GM23338 (cell line): ENCODE results near the gene IDI2. TPM values are rescaled to one million over a fixed set of nuclear protein-coding genes. Genes with fewer than 3 reads are reported as not detected.
A peak's percentile ranks its signal among the peaks of the same experiment; 100 is the strongest.

ENCODE experiments used
- ATAC-seq: fragments of 200-7000 bp; cut with Tn5 transposase; 3 replicates; pipeline ENCODE4 v1.9.1; 2020
- DNase-seq: peaks from one replicate; pipeline ENCODE4 v3.0.0-alpha.2; 2015; ENCODE audit warnings: low spot score
- H2AFZ ChIP-seq: fragments of 200-600 bp; sonication (generic); 2 replicates; pipeline ENCODE4 v1.8.0; 2016; ENCODE audit warnings: antibody characterized with exemption, mild to moderate bottlenecking, moderate library complexity
- H3F3A ChIP-seq: fragments of 200-600 bp; sonication (generic); replicated peaks from 2 replicates; pipeline ENCODE4 v1.8.0; 2017; ENCODE audit warnings: antibody characterized with exemption, mixed run types, low read depth
- H3K27ac ChIP-seq: fragments of 200-600 bp; sonication (generic); 2 replicates; pipeline ENCODE4 v1.6.1; 2016; ENCODE audit warnings: low read depth
- H3K27me3 ChIP-seq: fragments of 200-600 bp; sonication (generic); 2 replicates; pipeline ENCODE4 v1.8.0; 2016; ENCODE audit warnings: mild to moderate bottlenecking, mixed run types, moderate library complexity; ENCODE audit not compliant: insufficient read depth
- H3K36me3 ChIP-seq: fragments of 200-600 bp; sonication (generic); 2 replicates; pipeline ENCODE4 v1.8.0; 2016; ENCODE audit warnings: mild to moderate bottlenecking; ENCODE audit not compliant: insufficient read depth
- H3K4me1 ChIP-seq: fragments of 200-600 bp; sonication (generic); 2 replicates; pipeline ENCODE4 v1.8.0; 2016; ENCODE audit warnings: mild to moderate bottlenecking, moderate library complexity; ENCODE audit not compliant: insufficient read depth
- H3K4me2 ChIP-seq: fragments of 200-600 bp; sonication (generic); 2 replicates; pipeline ENCODE4 v1.7.1; 2017; ENCODE audit warnings: mixed run types
- H3K4me3 ChIP-seq: fragments of 200-600 bp; sonication (generic); 2 replicates; pipeline ENCODE4 v1.6.1; 2016; ENCODE audit warnings: mixed run types
- H3K79me2 ChIP-seq: fragments of 200-600 bp; sonication (generic); replicated peaks from 2 replicates; pipeline ENCODE4 v1.8.0; 2017; ENCODE audit warnings: mild to moderate bottlenecking; ENCODE audit not compliant: insufficient read depth
- H3K9me2 ChIP-seq: fragments of 200-600 bp; sonication (generic); 2 replicates; pipeline ENCODE4 v1.8.0; 2017; ENCODE audit not compliant: insufficient read depth
- H4K20me1 ChIP-seq: fragments of 200-600 bp; sonication (generic); replicated peaks from 2 replicates; pipeline ENCODE4 v1.8.0; 2017; ENCODE audit warnings: mild to moderate bottlenecking; ENCODE audit not compliant: insufficient read depth
- H3K27ac Mint-ChIP-seq: 2 replicates; pipeline ENCODE4 v1.8.0; 2020; ENCODE audit warnings: inconsistent platforms, mild to moderate bottlenecking, moderate library complexity, mixed read lengths
- H3K27me3 Mint-ChIP-seq: 3 replicates; pipeline ENCODE4 v1.8.0; 2022; ENCODE audit warnings: low read depth, mild to moderate bottlenecking, moderate library complexity, mixed read lengths, inconsistent platforms; ENCODE audit not compliant: insufficient read depth, poor library complexity
- H3K36me3 Mint-ChIP-seq: 3 replicates; pipeline ENCODE4 v1.8.0; 2021; ENCODE audit warnings: low read depth, mild to moderate bottlenecking, inconsistent platforms, moderate library complexity, mixed read lengths
- H3K4me1 Mint-ChIP-seq: 3 replicates; pipeline ENCODE4 v1.8.0; 2020; ENCODE audit warnings: mild to moderate bottlenecking, inconsistent platforms, mixed read lengths
- H3K4me3 Mint-ChIP-seq: 3 replicates; pipeline ENCODE4 v1.8.0; 2021; ENCODE audit warnings: moderate library complexity, mild to moderate bottlenecking, inconsistent platforms, mixed read lengths
- H3K9me3 Mint-ChIP-seq: 3 replicates; pipeline ENCODE4 v1.8.0; 2020; ENCODE audit warnings: moderate library complexity, mild to moderate bottlenecking, inconsistent platforms, mixed read lengths
- CREB1 ChIP-seq: fragments of 250-450 bp; sonication (Bioruptor Pico); IDR thresholded peaks from 2 replicates; pipeline ENCODE4 v1.5.0; 2020; ENCODE audit warnings: low read depth, mild to moderate bottlenecking, moderate library complexity
- EZH2phosphoT487 ChIP-seq: fragments of 200-600 bp; sonication (generic); IDR thresholded peaks from one replicate; pipeline ENCODE4 v1.8.1; 2018; ENCODE audit warnings: antibody characterized with exemption; ENCODE audit not compliant: unreplicated experiment
- JUNB ChIP-seq: IDR thresholded peaks from one replicate; pipeline ENCODE4 v1.6.1; 2016; ENCODE audit warnings: antibody characterized with exemption; ENCODE audit not compliant: unreplicated experiment
- NANOG ChIP-seq: IDR thresholded peaks from 2 replicates; pipeline ENCODE4 v1.6.1; 2016; ENCODE audit warnings: antibody characterized with exemption, borderline replicate concordance
- POLR2AphosphoS5 ChIP-seq: IDR thresholded peaks from 2 replicates; pipeline ENCODE4 v1.6.1; 2016; ENCODE audit warnings: antibody characterized with exemption, low read depth
- STAT1 ChIP-seq: IDR thresholded peaks from one replicate; pipeline ENCODE4 v1.6.1; 2016; ENCODE audit warnings: antibody characterized with exemption; ENCODE audit not compliant: unreplicated experiment
- ZNF114 ChIP-seq: fragments of 250-450 bp; sonication (Bioruptor Pico); IDR thresholded peaks from 2 replicates; pipeline ENCODE4 v1.5.0; 2020; ENCODE audit warnings: mild to moderate bottlenecking, moderate library complexity
- ZNF331 ChIP-seq: fragments of 250-450 bp; sonication (Bioruptor Pico); IDR thresholded peaks from 2 replicates; pipeline ENCODE4 v1.5.0; 2020; ENCODE audit warnings: low read depth, mild to moderate bottlenecking, moderate library complexity
- polyA plus RNA-seq: library from polyadenylated mRNA; unstranded; fragments of >200 nt; fragmentation: Nextera tagmentation; extraction: Ambion mirVana; gene quantifications from 2 replicates; pipeline ENCODE4 v1.2.1, GENCODE V29; 2016
- total RNA-seq: library from RNA; depleted of rRNA; stranded (reverse); fragments of >200 nt; shearing (Covaris generic); gene quantifications from 2 replicates; pipeline ENCODE4 v1.2.3, GENCODE V29; 2014
- TF ChIP-seq, protein P1 (sequence below): fragments of 250-450 bp; sonication (Bioruptor Pico); IDR thresholded peaks from 2 replicates; pipeline ENCODE4 v1.5.0; 2020; ENCODE audit warnings: mild to moderate bottlenecking, moderate library complexity
- TF ChIP-seq, protein P2 (sequence below), 2 experiments: fragments of 200-600 bp in 1 of 2; sonication (generic) in 1 of 2; conservative IDR thresholded peaks; 2 replicates each; pipeline versions ENCODE4 v1.5.1 to v1.6.1; 2016 to 2017; ENCODE audit warnings: antibody characterized with exemption in 2 of 2, low read depth in 2 of 2, mild to moderate bottlenecking in 2 of 2, moderate library complexity in 1 of 2
- TF ChIP-seq, protein P3 (sequence below): IDR thresholded peaks from one replicate; pipeline ENCODE4 v1.6.1; 2018; ENCODE audit warnings: antibody characterized with exemption; ENCODE audit not compliant: unreplicated experiment

The IDI2 gene
- total and polyA plus RNA-seq, 2 experiments from 2014 or later = not detected

DNA sequence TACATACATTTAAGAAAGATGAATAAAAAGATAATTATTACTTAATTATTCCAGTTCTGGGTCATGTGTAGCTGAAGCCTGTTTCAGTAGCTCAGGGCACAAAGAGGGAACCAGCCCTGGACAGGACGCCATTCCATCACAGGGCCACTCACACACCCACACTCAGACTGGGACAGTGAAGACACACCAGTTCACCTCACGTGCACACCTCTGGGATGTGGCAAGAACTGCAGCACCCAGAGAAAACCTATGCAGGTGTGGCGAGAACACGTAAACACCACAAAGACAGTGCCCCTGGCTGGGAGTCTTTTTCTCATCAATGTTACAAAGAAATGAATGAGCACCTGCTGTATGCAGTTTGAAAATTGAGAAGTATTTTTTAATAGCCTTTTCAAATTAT, 24.9 kb upstream of the IDI2 start:
- Histone ChIP-seq H3K9me2 (no peaks in the 10 kb centered on the region), H3K79me2 (peaks cover 79% of the 10 kb centered on the region), H3K27ac (no peak overlapping the region), H3K4me1 (peaks cover 23% of the 10 kb centered on the region), H3K36me3 (no peaks in the 10 kb centered on the region; the same call in 1 of the 2 replicates), H3K4me2 (peak overlapping the region; percentile 83), H3F3A (peaks cover 10% of the 10 kb centered on the region; the same call in 1 of the 2 replicates), H2AFZ (no peak overlapping the region), H3K4me3 (peak overlapping the region; percentile 95), H4K20me1 (peaks cover 36% of the 10 kb centered on the region), H3K27me3 (no peaks in the 10 kb centered on the region)
- ATAC-seq (peak; percentile 8), DNase-seq (peak; percentile 68)
- Mint-ChIP-seq H3K4me1 (peaks cover 25% of the 10 kb centered on the region), H3K9me3 (no peaks in the 10 kb centered on the region), H3K36me3 (peaks cover 45% of the 10 kb centered on the region), H3K4me3 (peak overlapping the region; percentile 97), H3K27me3 (peaks cover 23% of the 10 kb centered on the region), H3K27ac (no peak overlapping the region)
- no peak for TF ChIP-seq ZNF114 (CRISPR knock-in tag)

DNA sequence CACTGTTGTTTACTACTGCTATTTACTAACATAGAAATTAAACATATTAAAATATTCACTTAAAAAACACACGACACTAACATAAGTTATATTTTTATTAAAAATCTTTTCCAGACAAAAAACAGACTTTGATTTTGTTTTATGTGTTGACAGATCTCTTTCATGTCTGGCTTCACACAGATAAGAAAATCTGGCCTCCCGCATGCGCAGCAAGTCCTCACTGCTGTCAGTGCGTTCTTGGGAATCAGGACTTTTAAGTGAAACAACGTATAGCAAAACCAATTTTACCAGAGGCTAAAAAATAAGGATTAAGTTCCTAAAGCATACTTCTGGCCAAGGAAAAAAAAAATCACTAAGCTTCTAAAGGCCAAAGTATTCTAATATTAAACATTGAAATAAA, 24.5 kb upstream of the IDI2 start:
- Histone ChIP-seq H3K27ac (peak overlapping the region; percentile 98), H3F3A (peaks cover 12% of the 10 kb centered on the region; the same call in 1 of the 2 replicates), H4K20me1 (peaks cover 40% of the 10 kb centered on the region), H3K4me1 (peaks cover 23% of the 10 kb centered on the region), H3K9me2 (no peaks in the 10 kb centered on the region), H2AFZ (no peak overlapping the region), H3K27me3 (no peaks in the 10 kb centered on the region), H3K36me3 (no peaks in the 10 kb centered on the region; the same call in 1 of the 2 replicates), H3K4me2 (peak overlapping the region; percentile 83), H3K4me3 (peak overlapping the region; percentile 95), H3K79me2 (peaks cover 79% of the 10 kb centered on the region)
- H3K9me3 Mint-ChIP-seq = no peaks in the 10 kb centered on the region
- ATAC-seq (no peak), DNase-seq (no peak)
- peaks cover 25% of the 10 kb centered on the region for H3K27me3 Mint-ChIP-seq
- H3K36me3 Mint-ChIP-seq = peaks cover 49% of the 10 kb centered on the region
- peaks cover 26% of the 10 kb centered on the region for H3K4me1 Mint-ChIP-seq
- no peak for TF ChIP-seq JUNB
- TF ChIP-seq ZNF331 (CRISPR knock-in tag) = no peak
- no peak for TF ChIP-seq STAT1
- TF ChIP-seq NANOG = no peak
- no peak for TF ChIP-seq POLR2AphosphoS5
- TF ChIP-seq, protein P1, sequence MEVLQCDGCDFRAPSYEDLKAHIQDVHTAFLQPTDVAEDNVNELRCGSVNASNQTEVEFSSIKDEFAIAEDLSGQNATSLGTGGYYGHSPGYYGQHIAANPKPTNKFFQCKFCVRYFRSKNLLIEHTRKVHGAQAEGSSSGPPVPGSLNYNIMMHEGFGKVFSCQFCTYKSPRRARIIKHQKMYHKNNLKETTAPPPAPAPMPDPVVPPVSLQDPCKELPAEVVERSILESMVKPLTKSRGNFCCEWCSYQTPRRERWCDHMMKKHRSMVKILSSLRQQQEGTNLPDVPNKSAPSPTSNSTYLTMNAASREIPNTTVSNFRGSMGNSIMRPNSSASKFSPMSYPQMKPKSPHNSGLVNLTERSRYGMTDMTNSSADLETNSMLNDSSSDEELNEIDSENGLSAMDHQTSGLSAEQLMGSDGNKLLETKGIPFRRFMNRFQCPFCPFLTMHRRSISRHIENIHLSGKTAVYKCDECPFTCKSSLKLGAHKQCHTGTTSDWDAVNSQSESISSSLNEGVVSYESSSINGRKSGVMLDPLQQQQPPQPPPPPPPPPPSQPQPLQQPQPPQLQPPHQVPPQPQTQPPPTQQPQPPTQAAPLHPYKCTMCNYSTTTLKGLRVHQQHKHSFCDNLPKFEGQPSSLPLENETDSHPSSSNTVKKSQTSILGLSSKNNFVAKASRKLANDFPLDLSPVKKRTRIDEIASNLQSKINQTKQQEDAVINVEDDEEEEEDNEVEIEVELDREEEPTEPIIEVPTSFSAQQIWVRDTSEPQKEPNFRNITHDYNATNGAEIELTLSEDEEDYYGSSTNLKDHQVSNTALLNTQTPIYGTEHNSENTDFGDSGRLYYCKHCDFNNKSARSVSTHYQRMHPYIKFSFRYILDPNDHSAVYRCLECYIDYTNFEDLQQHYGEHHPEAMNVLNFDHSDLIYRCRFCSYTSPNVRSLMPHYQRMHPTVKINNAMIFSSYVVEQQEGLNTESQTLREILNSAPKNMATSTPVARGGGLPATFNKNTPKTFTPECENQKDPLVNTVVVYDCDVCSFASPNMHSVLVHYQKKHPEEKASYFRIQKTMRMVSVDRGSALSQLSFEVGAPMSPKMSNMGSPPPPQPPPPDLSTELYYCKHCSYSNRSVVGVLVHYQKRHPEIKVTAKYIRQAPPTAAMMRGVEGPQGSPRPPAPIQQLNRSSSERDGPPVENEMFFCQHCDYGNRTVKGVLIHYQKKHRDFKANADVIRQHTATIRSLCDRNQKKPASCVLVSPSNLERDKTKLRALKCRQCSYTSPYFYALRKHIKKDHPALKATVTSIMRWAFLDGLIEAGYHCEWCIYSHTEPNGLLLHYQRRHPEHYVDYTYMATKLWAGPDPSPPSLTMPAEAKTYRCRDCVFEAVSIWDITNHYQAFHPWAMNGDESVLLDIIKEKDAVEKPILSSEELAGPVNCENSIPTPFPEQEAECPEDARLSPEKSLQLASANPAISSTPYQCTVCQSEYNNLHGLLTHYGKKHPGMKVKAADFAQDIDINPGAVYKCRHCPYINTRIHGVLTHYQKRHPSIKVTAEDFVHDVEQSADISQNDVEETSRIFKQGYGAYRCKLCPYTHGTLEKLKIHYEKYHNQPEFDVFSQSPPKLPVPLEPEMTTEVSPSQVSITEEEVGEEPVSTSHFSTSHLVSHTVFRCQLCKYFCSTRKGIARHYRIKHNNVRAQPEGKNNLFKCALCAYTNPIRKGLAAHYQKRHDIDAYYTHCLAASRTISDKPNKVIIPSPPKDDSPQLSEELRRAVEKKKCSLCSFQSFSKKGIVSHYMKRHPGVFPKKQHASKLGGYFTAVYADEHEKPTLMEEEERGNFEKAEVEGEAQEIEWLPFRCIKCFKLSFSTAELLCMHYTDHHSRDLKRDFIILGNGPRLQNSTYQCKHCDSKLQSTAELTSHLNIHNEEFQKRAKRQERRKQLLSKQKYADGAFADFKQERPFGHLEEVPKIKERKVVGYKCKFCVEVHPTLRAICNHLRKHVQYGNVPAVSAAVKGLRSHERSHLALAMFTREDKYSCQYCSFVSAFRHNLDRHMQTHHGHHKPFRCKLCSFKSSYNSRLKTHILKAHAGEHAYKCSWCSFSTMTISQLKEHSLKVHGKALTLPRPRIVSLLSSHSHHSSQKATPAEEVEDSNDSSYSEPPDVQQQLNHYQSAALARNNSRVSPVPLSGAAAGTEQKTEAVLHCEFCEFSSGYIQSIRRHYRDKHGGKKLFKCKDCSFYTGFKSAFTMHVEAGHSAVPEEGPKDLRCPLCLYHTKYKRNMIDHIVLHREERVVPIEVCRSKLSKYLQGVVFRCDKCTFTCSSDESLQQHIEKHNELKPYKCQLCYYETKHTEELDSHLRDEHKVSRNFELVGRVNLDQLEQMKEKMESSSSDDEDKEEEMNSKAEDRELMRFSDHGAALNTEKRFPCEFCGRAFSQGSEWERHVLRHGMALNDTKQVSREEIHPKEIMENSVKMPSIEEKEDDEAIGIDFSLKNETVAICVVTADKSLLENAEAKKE (CRISPR knock-in tag) = no peak
- TF ChIP-seq, protein P2, sequence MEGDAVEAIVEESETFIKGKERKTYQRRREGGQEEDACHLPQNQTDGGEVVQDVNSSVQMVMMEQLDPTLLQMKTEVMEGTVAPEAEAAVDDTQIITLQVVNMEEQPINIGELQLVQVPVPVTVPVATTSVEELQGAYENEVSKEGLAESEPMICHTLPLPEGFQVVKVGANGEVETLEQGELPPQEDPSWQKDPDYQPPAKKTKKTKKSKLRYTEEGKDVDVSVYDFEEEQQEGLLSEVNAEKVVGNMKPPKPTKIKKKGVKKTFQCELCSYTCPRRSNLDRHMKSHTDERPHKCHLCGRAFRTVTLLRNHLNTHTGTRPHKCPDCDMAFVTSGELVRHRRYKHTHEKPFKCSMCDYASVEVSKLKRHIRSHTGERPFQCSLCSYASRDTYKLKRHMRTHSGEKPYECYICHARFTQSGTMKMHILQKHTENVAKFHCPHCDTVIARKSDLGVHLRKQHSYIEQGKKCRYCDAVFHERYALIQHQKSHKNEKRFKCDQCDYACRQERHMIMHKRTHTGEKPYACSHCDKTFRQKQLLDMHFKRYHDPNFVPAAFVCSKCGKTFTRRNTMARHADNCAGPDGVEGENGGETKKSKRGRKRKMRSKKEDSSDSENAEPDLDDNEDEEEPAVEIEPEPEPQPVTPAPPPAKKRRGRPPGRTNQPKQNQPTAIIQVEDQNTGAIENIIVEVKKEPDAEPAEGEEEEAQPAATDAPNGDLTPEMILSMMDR (conservative IDR thresholded peaks at IDR 0.05; ENCODE audit: low read depth in 2 of 2) = no peak
- TF ChIP-seq EZH2phosphoT487 = no peak
- TF ChIP-seq, protein P3, sequence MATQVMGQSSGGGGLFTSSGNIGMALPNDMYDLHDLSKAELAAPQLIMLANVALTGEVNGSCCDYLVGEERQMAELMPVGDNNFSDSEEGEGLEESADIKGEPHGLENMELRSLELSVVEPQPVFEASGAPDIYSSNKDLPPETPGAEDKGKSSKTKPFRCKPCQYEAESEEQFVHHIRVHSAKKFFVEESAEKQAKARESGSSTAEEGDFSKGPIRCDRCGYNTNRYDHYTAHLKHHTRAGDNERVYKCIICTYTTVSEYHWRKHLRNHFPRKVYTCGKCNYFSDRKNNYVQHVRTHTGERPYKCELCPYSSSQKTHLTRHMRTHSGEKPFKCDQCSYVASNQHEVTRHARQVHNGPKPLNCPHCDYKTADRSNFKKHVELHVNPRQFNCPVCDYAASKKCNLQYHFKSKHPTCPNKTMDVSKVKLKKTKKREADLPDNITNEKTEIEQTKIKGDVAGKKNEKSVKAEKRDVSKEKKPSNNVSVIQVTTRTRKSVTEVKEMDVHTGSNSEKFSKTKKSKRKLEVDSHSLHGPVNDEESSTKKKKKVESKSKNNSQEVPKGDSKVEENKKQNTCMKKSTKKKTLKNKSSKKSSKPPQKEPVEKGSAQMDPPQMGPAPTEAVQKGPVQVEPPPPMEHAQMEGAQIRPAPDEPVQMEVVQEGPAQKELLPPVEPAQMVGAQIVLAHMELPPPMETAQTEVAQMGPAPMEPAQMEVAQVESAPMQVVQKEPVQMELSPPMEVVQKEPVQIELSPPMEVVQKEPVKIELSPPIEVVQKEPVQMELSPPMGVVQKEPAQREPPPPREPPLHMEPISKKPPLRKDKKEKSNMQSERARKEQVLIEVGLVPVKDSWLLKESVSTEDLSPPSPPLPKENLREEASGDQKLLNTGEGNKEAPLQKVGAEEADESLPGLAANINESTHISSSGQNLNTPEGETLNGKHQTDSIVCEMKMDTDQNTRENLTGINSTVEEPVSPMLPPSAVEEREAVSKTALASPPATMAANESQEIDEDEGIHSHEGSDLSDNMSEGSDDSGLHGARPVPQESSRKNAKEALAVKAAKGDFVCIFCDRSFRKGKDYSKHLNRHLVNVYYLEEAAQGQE = no peak
- TF ChIP-seq CREB1 (CRISPR knock-in tag) = no peak
- peak overlapping the region; percentile 99; the same call in 1 of the 2 replicates for H3K27ac Mint-ChIP-seq
- H3K4me3 Mint-ChIP-seq = peak overlapping the region; percentile 97
